Nephron (organoid): ENCODE measurements around the gene NEGR1.

Source experiments
- H3K27ac Mint-ChIP-seq, 3 experiments: 2 replicates each; pipeline ENCODE4 v1.8.0; 2020; ENCODE audit warnings: mixed read lengths in 3 of 3, mild to moderate bottlenecking in 2 of 3, moderate library complexity in 1 of 3
- H3K27me3 Mint-ChIP-seq: 2 replicates; pipeline ENCODE4 v1.8.0; 2021; ENCODE audit warnings: low read depth, mild to moderate bottlenecking, moderate library complexity, mixed read lengths
- H3K36me3 Mint-ChIP-seq: 2 replicates; pipeline ENCODE4 v1.8.0; 2020; ENCODE audit warnings: low read depth, mixed read lengths
- H3K4me1 Mint-ChIP-seq: 2 replicates; pipeline ENCODE4 v1.8.0; 2020; ENCODE audit warnings: mixed read lengths
- H3K4me3 Mint-ChIP-seq, 3 experiments: 2 replicates each; pipeline ENCODE4 v1.8.0; 2020; ENCODE audit warnings: mild to moderate bottlenecking in 3 of 3, mixed read lengths in 3 of 3, moderate library complexity in 2 of 3
- H3K9me3 Mint-ChIP-seq: 2 replicates; pipeline ENCODE4 v1.8.0; 2020; ENCODE audit warnings: mixed read lengths
- TF ChIP-seq, protein P1 (sequence below), 3 experiments: fragments of 200-600 bp; sonication (generic); IDR thresholded peaks; one replicate each; pipeline ENCODE4 v1.5.0; 2021; ENCODE audit warnings: antibody characterized with exemption in 3 of 3; ENCODE audit not compliant: unreplicated experiment in 3 of 3

The NEGR1 gene

DNA sequence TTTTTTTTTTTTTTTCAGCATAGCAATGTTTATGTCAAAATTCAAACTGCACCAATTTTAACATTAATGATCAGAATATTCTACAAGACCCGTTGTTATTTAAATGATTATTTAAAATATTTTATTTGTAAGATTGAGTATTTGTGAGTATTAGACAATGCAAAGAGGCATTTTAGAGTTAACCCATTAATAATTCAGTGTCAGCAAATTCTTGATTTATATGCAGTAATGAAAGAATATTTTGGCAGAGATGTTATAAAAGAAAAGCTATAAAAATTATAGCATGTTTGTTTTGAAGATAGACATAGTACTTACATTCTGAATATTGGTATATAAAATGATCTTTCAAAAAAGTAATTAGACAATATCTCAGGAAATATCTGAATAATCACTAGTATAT, 932.0 kb downstream of the NEGR1 start:
- Mint-ChIP-seq H3K9me3 (no peaks in the 10 kb centered on the region), H3K4me1 (no peaks in the 10 kb centered on the region), H3K27me3 (no peaks in the 10 kb centered on the region), H3K4me3 (no peak overlapping the region), H3K27ac (no peak overlapping the region), H3K36me3 (no peaks in the 10 kb centered on the region)
- TF ChIP-seq, protein P1, sequence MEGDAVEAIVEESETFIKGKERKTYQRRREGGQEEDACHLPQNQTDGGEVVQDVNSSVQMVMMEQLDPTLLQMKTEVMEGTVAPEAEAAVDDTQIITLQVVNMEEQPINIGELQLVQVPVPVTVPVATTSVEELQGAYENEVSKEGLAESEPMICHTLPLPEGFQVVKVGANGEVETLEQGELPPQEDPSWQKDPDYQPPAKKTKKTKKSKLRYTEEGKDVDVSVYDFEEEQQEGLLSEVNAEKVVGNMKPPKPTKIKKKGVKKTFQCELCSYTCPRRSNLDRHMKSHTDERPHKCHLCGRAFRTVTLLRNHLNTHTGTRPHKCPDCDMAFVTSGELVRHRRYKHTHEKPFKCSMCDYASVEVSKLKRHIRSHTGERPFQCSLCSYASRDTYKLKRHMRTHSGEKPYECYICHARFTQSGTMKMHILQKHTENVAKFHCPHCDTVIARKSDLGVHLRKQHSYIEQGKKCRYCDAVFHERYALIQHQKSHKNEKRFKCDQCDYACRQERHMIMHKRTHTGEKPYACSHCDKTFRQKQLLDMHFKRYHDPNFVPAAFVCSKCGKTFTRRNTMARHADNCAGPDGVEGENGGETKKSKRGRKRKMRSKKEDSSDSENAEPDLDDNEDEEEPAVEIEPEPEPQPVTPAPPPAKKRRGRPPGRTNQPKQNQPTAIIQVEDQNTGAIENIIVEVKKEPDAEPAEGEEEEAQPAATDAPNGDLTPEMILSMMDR (IDR thresholded peaks at IDR 0.05; ENCODE audit: unreplicated experiment in 3 of 3): no peak
